SU-DHL-6 (cell line): ENCODE results near the gene GHRH.

ENCODE experiments used
- H2AFZ ChIP-seq: fragments of 200-600 bp; sonication (generic); 2 replicates; pipeline ENCODE4 v1.6.1; 2014; ENCODE audit warnings: low read depth, mild to moderate bottlenecking, moderate library complexity, mixed read lengths, antibody characterized with exemption, low read length; ENCODE audit not compliant: severe bottlenecking
- H3F3A ChIP-seq: fragments of 200-600 bp; shearing (Covaris generic); 2 replicates; pipeline ENCODE4 v1.6.0; 2016; ENCODE audit warnings: antibody characterized with exemption, mild to moderate bottlenecking; ENCODE audit not compliant: insufficient read depth
- H3K27ac ChIP-seq: fragments of 200-600 bp; sonication (generic); 2 replicates; pipeline ENCODE4 v1.5.1; 2016; ENCODE audit warnings: low read depth, mild to moderate bottlenecking, low read length, moderate library complexity, mixed read lengths
- H3K27me3 ChIP-seq: fragments of 200-600 bp; sonication (generic), shearing (Covaris generic); 2 replicates; pipeline ENCODE4 v1.6.0; 2014; ENCODE audit warnings: mild to moderate bottlenecking, low read length
- H3K36me3 ChIP-seq: fragments of 200-600 bp; sonication (generic); 2 replicates; pipeline ENCODE4 v1.6.1; 2014; ENCODE audit warnings: mild to moderate bottlenecking, low read length, mixed read lengths
- H3K4me2 ChIP-seq: fragments of 300-600, 200-600 bp; shearing (Covaris generic), sonication (generic); 2 replicates; pipeline ENCODE4 v1.6.0; 2014; ENCODE audit warnings: low read length, low read depth, mild to moderate bottlenecking; ENCODE audit not compliant: poor library complexity, severe bottlenecking
- H3K4me3 ChIP-seq: fragments of 200-600 bp; sonication (generic); 2 replicates; pipeline ENCODE4 v1.5.1; 2014; ENCODE audit warnings: antibody characterized with exemption, low read length, mild to moderate bottlenecking, mixed read lengths; ENCODE audit not compliant: insufficient read depth, poor library complexity, severe bottlenecking
- H3K79me2 ChIP-seq: fragments of 200-600 bp; sonication (generic); 2 replicates; pipeline ENCODE4 v1.6.1; 2014; ENCODE audit warnings: mild to moderate bottlenecking, low read length, moderate library complexity; ENCODE audit not compliant: insufficient read depth
- H3K9ac ChIP-seq: fragments of 200-600 bp; sonication (generic); 2 replicates; pipeline ENCODE4 v1.7.0; 2014; ENCODE audit warnings: mild to moderate bottlenecking, low read length
- H3K9me2 ChIP-seq: fragments of 200-600 bp; sonication (generic); replicated peaks from 2 replicates; pipeline ENCODE4 v1.6.1; 2014; ENCODE audit warnings: low read length; ENCODE audit not compliant: insufficient read depth
- H3K9me3 ChIP-seq: fragments of 200-600 bp; sonication (generic); 2 replicates; pipeline ENCODE4 v1.6.1; 2014; ENCODE audit warnings: low read length, mixed read lengths; ENCODE audit not compliant: insufficient read depth
- H4K20me1 ChIP-seq: fragments of 200-600 bp; sonication (generic); 2 replicates; pipeline ENCODE4 v1.6.1; 2014; ENCODE audit warnings: low read depth, mild to moderate bottlenecking, antibody characterized with exemption, low read length, moderate library complexity, mixed read lengths
- EZH2phosphoT487 ChIP-seq: fragments of 200-600 bp; sonication (generic), shearing (Covaris generic); conservative IDR thresholded peaks from 2 replicates; pipeline ENCODE4 v1.6.1; 2018; ENCODE audit warnings: mild to moderate bottlenecking, antibody characterized with exemption, low read length, moderate library complexity, mixed read lengths
- TF ChIP-seq, protein P1 (sequence below): fragments of 200-600 bp; sonication (generic); IDR thresholded peaks from one replicate; pipeline ENCODE4 v1.5.1; 2017; ENCODE audit warnings: antibody characterized with exemption, mild to moderate bottlenecking, low read length, moderate library complexity; ENCODE audit not compliant: insufficient read depth, poor library complexity, severe bottlenecking

GHRH gene

DNA sequence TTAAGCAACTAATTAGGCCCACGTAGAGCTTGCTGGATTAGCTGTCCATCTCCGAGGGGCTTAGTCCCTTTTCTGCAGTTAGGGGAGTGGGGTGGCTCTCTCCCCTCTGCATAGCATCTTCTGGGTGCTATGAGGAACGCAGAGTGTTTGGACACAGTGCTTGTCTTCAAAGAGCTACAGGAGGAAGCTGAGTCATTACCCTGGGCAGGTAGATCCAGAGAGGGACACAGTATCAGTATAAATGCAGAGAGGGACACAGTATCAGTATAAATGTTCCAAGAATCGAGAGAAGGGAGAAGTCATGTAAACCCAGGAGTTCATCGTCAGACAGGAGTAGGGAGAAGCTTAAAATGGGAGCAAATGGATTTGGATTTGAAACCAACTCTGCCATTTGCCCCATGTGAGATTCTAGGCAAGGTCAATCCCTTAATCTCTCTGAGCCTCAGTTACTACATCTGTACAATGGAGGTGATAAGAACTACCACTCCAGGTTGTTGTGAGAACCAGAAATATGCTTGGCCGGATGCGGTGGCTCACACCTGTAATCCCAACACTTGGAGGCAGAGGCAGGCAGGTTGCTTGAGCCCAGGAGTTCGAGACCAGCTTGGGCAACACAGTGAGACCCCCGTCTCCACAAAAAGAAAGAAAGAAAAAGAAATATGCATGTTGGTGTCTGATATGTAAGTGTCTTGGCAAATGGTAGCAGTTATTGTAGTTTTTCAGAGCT is 5.5 kb upstream of the GHRH start:
- Histone ChIP-seq H3K9me2 (no peaks in the 10 kb centered on the region), H3K79me2 (no peaks in the 10 kb centered on the region), H4K20me1 (no peaks in the 10 kb centered on the region), H2AFZ (no peak overlapping the region), H3F3A (no peaks in the 10 kb centered on the region), H3K36me3 (no peaks in the 10 kb centered on the region), H3K9ac (no peak overlapping the region), H3K27ac (no peak overlapping the region), H3K9me3 (no peaks in the 10 kb centered on the region), H3K4me2 (no peak overlapping the region), H3K4me3 (no peak overlapping the region), H3K27me3 (no peaks in the 10 kb centered on the region)
- TF ChIP-seq, protein P1, sequence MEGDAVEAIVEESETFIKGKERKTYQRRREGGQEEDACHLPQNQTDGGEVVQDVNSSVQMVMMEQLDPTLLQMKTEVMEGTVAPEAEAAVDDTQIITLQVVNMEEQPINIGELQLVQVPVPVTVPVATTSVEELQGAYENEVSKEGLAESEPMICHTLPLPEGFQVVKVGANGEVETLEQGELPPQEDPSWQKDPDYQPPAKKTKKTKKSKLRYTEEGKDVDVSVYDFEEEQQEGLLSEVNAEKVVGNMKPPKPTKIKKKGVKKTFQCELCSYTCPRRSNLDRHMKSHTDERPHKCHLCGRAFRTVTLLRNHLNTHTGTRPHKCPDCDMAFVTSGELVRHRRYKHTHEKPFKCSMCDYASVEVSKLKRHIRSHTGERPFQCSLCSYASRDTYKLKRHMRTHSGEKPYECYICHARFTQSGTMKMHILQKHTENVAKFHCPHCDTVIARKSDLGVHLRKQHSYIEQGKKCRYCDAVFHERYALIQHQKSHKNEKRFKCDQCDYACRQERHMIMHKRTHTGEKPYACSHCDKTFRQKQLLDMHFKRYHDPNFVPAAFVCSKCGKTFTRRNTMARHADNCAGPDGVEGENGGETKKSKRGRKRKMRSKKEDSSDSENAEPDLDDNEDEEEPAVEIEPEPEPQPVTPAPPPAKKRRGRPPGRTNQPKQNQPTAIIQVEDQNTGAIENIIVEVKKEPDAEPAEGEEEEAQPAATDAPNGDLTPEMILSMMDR: no peak

DNA sequence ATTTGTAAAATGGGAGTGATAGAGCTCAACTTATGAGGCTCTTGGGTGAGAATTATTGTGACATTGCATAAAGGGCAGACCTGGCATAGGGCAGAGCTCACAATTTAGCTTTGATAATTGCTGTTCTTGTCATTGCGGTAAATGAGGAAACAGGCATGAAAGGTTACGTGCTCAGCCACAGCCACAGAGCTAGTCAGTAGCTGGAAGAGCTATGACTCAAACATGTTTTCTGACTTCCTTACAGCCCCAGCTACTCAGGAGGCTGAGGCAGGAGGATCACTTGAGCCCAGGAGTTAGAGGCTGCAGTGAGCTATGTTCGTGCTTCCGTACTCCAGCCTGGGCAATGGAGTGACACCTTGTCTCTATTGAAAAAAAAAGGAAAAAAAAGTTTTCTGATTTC is 3.5 kb upstream of the GHRH start:
- Histone ChIP-seq H3F3A (no peaks in the 10 kb centered on the region), H3K4me3 (no peak overlapping the region), H3K9me3 (no peaks in the 10 kb centered on the region), H4K20me1 (no peaks in the 10 kb centered on the region), H3K9ac (no peak overlapping the region), H3K36me3 (no peaks in the 10 kb centered on the region), H3K79me2 (no peaks in the 10 kb centered on the region), H3K9me2 (no peaks in the 10 kb centered on the region), H2AFZ (no peak overlapping the region), H3K27me3 (no peaks in the 10 kb centered on the region), H3K4me2 (no peak overlapping the region), H3K27ac (no peak overlapping the region)
- no peak for TF ChIP-seq EZH2phosphoT487
- TF ChIP-seq, protein P1: no peak

DNA sequence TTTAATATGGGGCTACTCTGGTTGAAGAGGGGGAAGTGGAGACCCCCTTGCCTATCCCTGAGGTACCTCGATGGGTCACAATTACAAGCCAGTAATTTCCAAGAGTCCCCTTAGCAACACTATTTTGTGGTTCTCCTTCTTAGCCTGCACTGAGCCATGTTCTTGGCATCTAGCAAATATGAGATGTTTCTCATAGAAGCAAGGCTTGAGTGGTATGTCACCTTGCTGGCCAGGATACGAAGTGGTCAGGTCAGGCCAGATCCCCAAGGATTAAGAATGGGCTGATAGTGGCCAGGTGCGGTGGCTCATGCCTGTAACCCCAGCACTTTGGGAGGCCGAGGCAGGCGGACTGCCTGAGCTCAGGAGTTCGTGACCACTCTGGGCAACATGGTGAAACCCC is 2.1 kb upstream of the GHRH start:
- Histone ChIP-seq H3K4me2 (no peak overlapping the region), H3F3A (no peaks in the 10 kb centered on the region), H4K20me1 (no peaks in the 10 kb centered on the region), H3K9me3 (no peaks in the 10 kb centered on the region), H3K9ac (no peak overlapping the region), H3K4me3 (no peak overlapping the region), H3K27me3 (no peaks in the 10 kb centered on the region), H3K36me3 (no peaks in the 10 kb centered on the region), H3K9me2 (no peaks in the 10 kb centered on the region), H2AFZ (no peak overlapping the region), H3K27ac (no peak overlapping the region), H3K79me2 (no peaks in the 10 kb centered on the region)
- TF ChIP-seq EZH2phosphoT487: no peak
- TF ChIP-seq, protein P1: no peak
